ENCODE results near the gene RAB18. TPM values are rescaled to one million over a fixed set of nuclear protein-coding genes. Genes with fewer than 3 reads are reported as not detected.

The RAB18 gene
- 10 to 100 TPM; 40.4 to 72.6 (median 56.9) TPM for total RNA-seq

- Histone ChIP-seq H3K4me3 (peak within 1 kb of the TSS; percentile 64 to 96 (median 82)), H3K4me1 (peaks cover 6 to 68% (median 18%) of the 10 kb centered on the region in 3 donors), H3K36me3 (no peaks in the 10 kb centered on the region), H3K27ac (peak within 1 kb of the TSS; percentile 89 to 97 (median 92)), H3K27me3 (no peaks in the 10 kb centered on the region), H3K9me3 (no peaks in the 10 kb centered on the region)
- intact Hi-C loops (cut with DNase I), result no loop called here
- WGBS, 2 donors, result 0% methylated on average over 10 to 31 of the region's 71 CpGs
- peak; percentile 96 for DNase-seq
- peak in 3 of 6 experiments; percentile 8 to 43 (median 9) for TF ChIP-seq CTCF (IDR thresholded peaks at IDR 0.05)
- TF ChIP-seq POLR2A (IDR thresholded peaks at IDR 0.05), result peak in 3 of 4 donors; percentile 87 to 96 (median 94)
Measured at GRCh38 chr10:27504007-27504807, at the start of gene RAB18. Gene RAB18, plus strand, starts transcription at chr10:27504304. Its CDS starts 66 bp downstream, at chr10:27504370.

GRCh38 chr10:27454837-27455236, 49.3 kb upstream of the RAB18 start:
- Histone ChIP-seq H3K27me3 (peaks cover 0 to 3% (median 0%) of the 10 kb centered on the region in 4 donors), H3K36me3 (no peaks in the 10 kb centered on the region), H3K27ac (no peak overlapping the region), H3K4me1 (no peaks in the 10 kb centered on the region), H3K9me3 (no peaks in the 10 kb centered on the region), H3K4me3 (no peak overlapping the region)
- 71 to 79% methylated on average over 3 of the region's 3 CpGs for WGBS, 2 donors
- TF ChIP-seq POLR2A (IDR thresholded peaks at IDR 0.05) (no peak), CTCF (IDR thresholded peaks at IDR 0.05) (no peak)
- DNase-seq, result no peak
- intact Hi-C loops (cut with DNase I), result no loop called here

GRCh38 chr10:27457261-27457945, 46.7 kb upstream of the RAB18 start:
- Histone ChIP-seq H3K4me3 (no peak overlapping the region), H3K27me3 (peaks cover 0 to 3% (median 0%) of the 10 kb centered on the region in 4 donors), H3K4me1 (no peaks in the 10 kb centered on the region), H3K9me3 (no peaks in the 10 kb centered on the region), H3K27ac (no peak overlapping the region), H3K36me3 (no peaks in the 10 kb centered on the region)
- TF ChIP-seq CTCF (IDR thresholded peaks at IDR 0.05), result no peak
- TF ChIP-seq POLR2A (IDR thresholded peaks at IDR 0.05), result no peak
- 89 to 93% methylated on average over 1 to 3 of the region's 3 CpGs for WGBS, 2 donors
- intact Hi-C loops (cut with DNase I), result no loop called here
- no peak for DNase-seq

- no peaks in the 10 kb centered on the region for H3K9me3 ChIP-seq
- no peak for DNase-seq
- WGBS, 2 donors, result 34 to 69% methylated on average over 2 of the region's 2 CpGs
- H3K4me3 ChIP-seq, result no peak overlapping the region
- peaks cover 0 to 3% (median 0%) of the 10 kb centered on the region in 4 donors for H3K27me3 ChIP-seq
- intact Hi-C loops (cut with DNase I), result no loop called here
- TF ChIP-seq CTCF (IDR thresholded peaks at IDR 0.05) (no peak), POLR2A (IDR thresholded peaks at IDR 0.05) (no peak)
- H3K4me1 ChIP-seq, result no peaks in the 10 kb centered on the region
- no peaks in the 10 kb centered on the region for H3K36me3 ChIP-seq
- no peak overlapping the region for H3K27ac ChIP-seq
Measured at GRCh38 chr10:27457966-27458365, 46.1 kb upstream of the RAB18 start.

- H3K27ac ChIP-seq, result no peak overlapping the region
- DNase-seq, result no peak
- H3K36me3 ChIP-seq, result no peaks in the 10 kb centered on the region
- 87 to 94% methylated on average over 1 of the region's 1 CpG for WGBS, 2 donors
- TF ChIP-seq CTCF (IDR thresholded peaks at IDR 0.05), result no peak
- TF ChIP-seq POLR2A (IDR thresholded peaks at IDR 0.05), result no peak
- H3K9me3 ChIP-seq, result no peaks in the 10 kb centered on the region
- intact Hi-C loops (cut with DNase I), result no loop called here
- H3K27me3 ChIP-seq, result peaks cover 0 to 3% (median 0%) of the 10 kb centered on the region in 4 donors
- no peak overlapping the region for H3K4me3 ChIP-seq
- H3K4me1 ChIP-seq, result no peaks in the 10 kb centered on the region
Measured at GRCh38 chr10:27461312-27461711, 42.8 kb upstream of the RAB18 start.
